CD4-positive, alpha-beta T cell treated with Interleukin-6 for 4 hours (primary cell): ENCODE results near the gene KLK3.
A peak's percentile ranks its signal among the peaks of the same experiment; 100 is the strongest.

Experiments
- DNase-seq: peaks from one replicate; pipeline ENCODE4 v3.0.0-alpha.2; 2020; ENCODE audit warnings: mixed read lengths

Gene KLK3

DNA sequence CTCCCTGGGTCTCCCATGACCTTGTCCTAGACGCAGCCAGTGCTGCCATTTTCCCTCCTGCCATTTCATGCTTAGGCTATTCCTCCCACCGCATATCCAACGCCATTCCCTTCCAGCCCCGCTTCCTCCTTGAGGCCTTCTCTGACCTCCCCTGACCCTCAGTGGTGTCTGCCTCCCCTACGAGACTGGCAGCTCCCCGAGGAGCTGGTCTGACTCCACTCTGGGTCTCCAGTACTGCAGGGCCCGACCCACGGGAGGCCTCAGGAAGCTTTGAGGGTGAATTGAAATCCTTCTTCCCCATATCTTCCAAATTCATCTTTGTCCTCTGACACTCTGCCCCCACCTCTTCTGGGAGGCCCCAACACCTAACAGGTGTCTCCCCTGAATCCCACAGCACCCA is 22.0 kb upstream of the KLK3 start:
- no peak for DNase-seq

GRCh38 chr19:50833117-50833801 is 21.5 kb upstream of the KLK3 start, which contains the start of gene KLK15:
Gene KLK15 (minus strand): TSS chr19:50833574. CDS start chr19:50831492, 2,082 bp downstream.
- DNase-seq, result no peak

GRCh38 chr19:50833802-50834167 is 20.9 kb upstream of the KLK3 start:
- no peak for DNase-seq

DNA sequence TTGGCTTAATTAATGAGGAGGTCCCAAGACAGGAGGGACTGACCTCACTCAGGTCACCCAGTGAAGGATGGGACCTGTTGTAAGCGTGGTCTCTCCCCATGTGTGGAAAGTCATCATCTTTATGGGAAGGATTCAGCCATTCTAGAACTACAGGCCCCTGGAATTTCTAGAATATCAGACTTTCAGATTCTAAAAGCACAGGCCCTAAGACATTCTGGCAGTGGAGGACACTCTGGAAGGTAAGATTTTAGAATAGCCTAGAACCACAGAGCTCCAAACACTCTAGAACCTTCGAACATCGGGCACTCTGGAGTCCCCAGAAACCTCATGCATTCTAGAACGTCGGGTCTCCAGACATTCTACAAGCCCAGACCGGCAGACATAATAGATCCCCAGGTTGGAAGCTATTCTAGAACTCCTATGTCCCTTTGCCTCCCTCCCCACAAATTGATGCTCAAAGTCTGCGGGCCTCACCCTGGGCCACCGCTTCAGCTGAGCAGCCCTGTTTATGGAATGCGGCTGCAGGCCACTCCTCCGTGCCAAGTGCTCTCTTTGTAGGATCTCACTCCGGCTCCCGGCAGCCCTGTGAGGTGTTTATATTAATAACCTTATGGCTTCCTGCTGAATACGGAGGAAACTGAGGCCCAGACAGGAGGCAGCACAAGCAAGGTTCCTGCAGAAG is 19.5 kb upstream of the KLK3 start:
- DNase-seq, result no peak

GRCh38 chr19:50835785-50836542 is 18.8 kb upstream of the KLK3 start:
- DNase-seq, result peak; percentile 69

GRCh38 chr19:50836543-50837195 is 18.0 kb upstream of the KLK3 start:
- no peak for DNase-seq

DNA sequence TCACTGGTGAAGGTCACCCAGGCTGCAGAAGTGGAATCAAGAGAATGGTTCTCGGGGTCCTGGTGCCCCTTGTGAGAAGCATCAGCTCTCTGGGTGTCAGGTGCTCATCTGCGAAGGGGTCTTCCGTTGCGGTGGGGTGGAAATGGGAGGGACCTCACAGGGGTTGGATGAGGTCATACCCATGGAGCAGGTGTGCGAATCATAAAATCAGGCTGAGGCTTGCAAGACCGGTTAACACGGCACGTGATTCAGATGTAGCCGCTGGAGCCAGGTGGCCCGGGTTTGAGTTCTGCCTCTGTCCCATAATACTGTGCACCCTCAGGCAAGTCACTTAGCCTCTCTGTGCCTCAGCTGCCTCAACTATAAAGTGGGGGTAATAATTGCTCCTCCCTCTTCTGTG is 17.4 kb upstream of the KLK3 start:
- no peak for DNase-seq

- no peak for DNase-seq
Measured at GRCh38 chr19:50838239-50838638, 16.5 kb upstream of the KLK3 start.

DNA sequence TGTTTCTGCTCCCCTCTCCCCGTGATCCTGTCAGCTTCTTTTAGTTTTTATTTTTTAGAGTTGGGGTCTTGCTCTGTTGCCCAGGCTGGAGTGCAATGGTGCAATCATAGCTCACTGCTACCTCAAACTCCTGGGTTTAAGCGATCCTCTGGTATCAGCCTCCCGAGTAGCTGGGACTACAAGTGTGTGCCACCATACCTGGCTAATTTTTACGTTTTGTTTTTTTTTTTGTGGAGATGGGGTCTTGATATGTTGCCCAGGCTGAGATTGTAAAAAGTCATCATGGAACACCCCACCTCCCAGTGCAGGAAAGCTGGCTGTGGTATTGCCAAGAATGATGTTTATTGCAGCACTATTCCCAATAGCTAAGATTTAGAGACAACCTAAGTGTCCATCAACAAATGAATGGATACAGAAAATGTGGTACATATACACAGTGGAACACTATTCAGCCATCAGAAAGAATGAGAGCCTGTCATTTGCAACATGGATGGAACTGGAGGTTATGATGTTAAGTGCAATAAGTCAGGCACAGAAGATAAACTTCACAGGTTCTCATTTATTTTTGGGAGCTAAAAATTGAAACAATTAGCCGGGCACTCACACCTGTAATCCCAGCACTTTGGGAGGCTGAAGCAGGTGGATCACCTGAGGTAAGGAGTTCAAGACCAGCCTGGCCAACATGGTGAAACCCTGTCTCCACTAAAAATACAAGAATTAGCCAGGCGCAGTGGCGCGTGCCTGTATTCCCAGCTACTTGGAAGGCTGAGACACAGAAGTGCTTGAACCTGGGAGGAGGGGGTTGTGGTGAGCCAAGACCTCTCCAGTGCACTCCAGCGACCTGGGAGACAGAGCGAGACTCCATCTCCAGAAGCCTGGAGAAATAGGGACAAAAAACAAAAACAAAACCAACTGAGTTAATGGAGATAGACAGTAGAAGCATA is 14.7 kb upstream of the KLK3 start:
- DNase-seq, result no peak

DNA sequence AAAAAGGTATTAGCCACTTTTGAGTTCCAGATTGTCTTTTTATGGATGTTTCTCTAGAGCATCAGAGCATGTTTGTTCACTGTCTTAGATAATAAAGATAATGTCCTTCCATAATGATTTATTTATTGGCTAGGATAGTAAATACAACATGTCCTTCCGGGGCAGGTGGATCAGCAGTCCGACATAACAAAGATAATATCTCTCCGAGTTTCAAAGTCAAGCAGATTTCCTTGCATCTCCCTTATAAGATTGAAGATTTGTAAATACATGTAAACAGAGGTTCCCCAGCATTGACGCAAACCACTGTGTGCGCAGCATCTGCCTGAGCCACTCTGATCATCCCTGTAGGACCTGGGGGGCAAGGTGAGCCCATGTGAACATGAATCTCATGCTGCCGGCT is 12.6 kb upstream of the KLK3 start:
- no peak for DNase-seq

GRCh38 chr19:50843205-50843604 is 11.5 kb upstream of the KLK3 start:
- DNase-seq, result no peak

DNA sequence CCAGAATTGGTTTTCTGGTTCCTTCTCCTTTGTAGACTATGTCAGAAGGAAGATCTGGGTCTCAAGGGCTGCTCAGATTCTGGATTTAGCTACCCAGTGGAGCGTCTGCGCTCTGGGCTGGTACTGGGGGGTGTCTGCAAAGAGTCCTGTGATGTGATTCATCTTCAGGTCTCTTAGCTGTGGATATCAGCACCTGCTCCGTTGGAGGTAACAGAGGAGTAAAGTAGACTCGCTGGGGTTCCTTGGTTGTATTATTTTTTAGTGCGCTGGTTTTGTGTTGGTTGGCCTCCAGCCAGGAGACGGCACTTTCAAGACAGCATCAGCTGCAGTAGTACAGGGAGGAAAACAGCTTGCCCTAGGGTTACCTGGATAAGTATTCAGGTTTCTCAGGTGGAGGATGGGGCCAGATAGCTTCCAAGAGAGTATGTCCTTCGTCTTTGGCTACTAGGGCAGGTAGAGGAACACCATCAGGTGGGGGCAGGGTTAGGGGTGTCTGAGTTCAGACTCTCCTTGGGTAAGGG is 11.0 kb upstream of the KLK3 start:
- no peak for DNase-seq

GRCh38 chr19:50844296-50844935 is 10.3 kb upstream of the KLK3 start:
- no peak for DNase-seq

DNA sequence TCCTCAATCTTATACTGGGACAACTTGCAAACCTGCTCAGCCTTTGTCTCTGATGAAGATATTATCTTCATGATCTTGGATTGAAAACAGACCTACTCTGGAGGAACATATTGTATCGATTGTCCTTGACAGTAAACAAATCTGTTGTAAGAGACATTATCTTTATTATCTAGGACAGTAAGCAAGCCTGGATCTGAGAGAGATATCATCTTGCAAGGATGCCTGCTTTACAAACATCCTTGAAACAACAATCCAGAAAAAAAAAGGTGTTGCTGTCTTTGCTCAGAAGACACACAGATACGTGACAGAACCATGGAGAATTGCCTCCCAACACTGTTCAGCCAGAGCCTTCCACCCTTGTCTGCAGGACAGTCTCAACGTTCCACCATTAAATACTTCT is 4.0 kb upstream of the KLK3 start:
- DNase-seq, result no peak

DNA sequence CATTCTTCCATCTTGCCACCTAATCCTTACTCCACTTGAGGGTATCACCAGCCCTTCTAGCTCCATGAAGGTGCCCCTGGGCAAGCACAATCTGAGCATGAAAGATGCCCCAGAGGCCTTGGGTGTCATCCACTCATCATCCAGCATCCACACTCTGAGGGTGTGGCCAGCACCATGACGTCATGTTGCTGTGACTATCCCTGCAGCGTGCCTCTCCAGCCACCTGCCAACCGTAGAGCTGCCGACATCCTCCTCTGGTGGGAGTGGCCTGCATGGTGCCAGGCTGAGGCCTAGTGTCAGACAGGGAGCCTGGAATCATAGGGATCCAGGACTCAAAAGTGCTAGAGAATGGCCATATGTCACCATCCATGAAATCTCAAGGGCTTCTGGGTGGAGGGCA is 3.1 kb upstream of the KLK3 start:
- no peak for DNase-seq

DNA sequence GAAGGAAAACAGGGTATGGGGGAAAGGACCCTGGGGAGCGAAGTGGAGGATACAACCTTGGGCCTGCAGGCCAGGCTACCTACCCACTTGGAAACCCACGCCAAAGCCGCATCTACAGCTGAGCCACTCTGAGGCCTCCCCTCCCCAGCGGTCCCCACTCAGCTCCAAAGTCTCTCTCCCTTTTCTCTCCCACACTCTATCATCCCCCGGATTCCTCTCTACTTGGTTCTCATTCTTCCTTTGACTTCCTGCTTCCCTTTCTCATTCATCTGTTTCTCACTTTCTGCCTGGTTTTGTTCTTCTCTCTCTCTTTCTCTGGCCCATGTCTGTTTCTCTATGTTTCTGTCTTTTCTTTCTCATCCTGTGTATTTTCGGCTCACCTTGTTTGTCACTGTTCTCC is 2.7 kb downstream of the KLK3 start:
- no peak for DNase-seq

DNA sequence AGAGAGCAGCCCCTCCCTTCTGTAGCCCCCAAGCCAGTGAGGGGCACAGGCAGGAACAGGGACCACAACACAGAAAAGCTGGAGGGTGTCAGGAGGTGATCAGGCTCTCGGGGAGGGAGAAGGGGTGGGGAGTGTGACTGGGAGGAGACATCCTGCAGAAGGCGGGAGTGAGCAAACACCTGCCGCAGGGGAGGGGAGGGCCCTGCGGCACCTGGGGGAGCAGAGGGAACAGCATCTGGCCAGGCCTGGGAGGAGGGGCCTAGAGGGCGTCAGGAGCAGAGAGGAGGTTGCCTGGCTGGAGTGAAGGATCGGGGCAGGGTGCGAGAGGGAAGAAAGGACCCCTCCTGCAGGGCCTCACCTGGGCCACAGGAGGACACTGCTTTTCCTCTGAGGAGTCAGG is 4.2 kb downstream of the KLK3 start:
- no peak for DNase-seq

DNA sequence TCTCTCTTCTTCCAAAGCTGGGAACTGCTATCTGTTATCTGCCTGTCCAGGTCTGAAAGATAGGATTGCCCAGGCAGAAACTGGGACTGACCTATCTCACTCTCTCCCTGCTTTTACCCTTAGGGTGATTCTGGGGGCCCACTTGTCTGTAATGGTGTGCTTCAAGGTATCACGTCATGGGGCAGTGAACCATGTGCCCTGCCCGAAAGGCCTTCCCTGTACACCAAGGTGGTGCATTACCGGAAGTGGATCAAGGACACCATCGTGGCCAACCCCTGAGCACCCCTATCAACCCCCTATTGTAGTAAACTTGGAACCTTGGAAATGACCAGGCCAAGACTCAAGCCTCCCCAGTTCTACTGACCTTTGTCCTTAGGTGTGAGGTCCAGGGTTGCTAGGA is 5.1 kb downstream of the KLK3 start:
- DNase-seq, result no peak

- DNase-seq, result no peak
Measured at GRCh38 chr19:50861010-50861409, 6.3 kb downstream of the KLK3 start.

- no peak for DNase-seq
Measured at GRCh38 chr19:50861496-50862286, 7.0 kb downstream of the KLK3 start.

- DNase-seq, result no peak
Measured at GRCh38 chr19:50869479-50869878, 14.8 kb downstream of the KLK3 start.
